CD14-positive monocyte (primary cell): Measurements from ENCODE around the gene ABI1. TPM values are rescaled to one million over a fixed set of nuclear protein-coding genes. Genes with fewer than 3 reads are reported as not detected.
A peak's percentile ranks its signal among the peaks of the same experiment; 100 is the strongest.

Experiments used
- DNase-seq, 3 donors: peaks; one replicate each; pipeline ENCODE4 v3.0.0-alpha.2; 2011 to 2022
- H2AFZ ChIP-seq: 2 replicates; pipeline ENCODE4 v1.6.0; 2012; ENCODE audit warnings: mild to moderate bottlenecking, low read depth, low read length, inconsistent platforms; ENCODE audit not compliant: insufficient read depth, poor library complexity, severe bottlenecking
- H3K27ac ChIP-seq, 2 donors: 1 replicate in 1 of 2; 2 replicates in 1 of 2; pipeline ENCODE4 v1.5.1; 2012 to 2013; ENCODE audit warnings: low read length in 2 of 2, control low read depth in 1 of 2, inconsistent platforms in 1 of 2, low read depth in 1 of 2, mild to moderate bottlenecking in 1 of 2
- H3K27me3 ChIP-seq, 2 donors: one replicate each; pipeline versions ENCODE4 v1.6.0 to v1.6.1; 2011 to 2013; ENCODE audit warnings: low read length in 2 of 2; ENCODE audit not compliant: control insufficient read depth in 2 of 2, insufficient read depth in 2 of 2
- H3K36me3 ChIP-seq, 2 donors: replicated peaks in 1 of 2; 1 replicate in 1 of 2; 2 replicates in 1 of 2; pipeline versions ENCODE4 v1.5.1 to v1.6.1; 2012 to 2013; ENCODE audit warnings: low read length in 2 of 2, control low read depth in 1 of 2, inconsistent platforms in 1 of 2, mild to moderate bottlenecking in 1 of 2; ENCODE audit not compliant: insufficient read depth in 2 of 2, control insufficient read depth in 1 of 2
- H3K4me1 ChIP-seq, 2 donors: 1 replicate in 1 of 2; 2 replicates in 1 of 2; pipeline versions ENCODE4 v1.5.1 to v1.6.1; 2012 to 2013; ENCODE audit warnings: low read length in 2 of 2, control low read depth in 1 of 2, inconsistent platforms in 1 of 2, mild to moderate bottlenecking in 1 of 2, moderate library complexity in 1 of 2; ENCODE audit not compliant: insufficient read depth in 2 of 2, control insufficient read depth in 1 of 2
- H3K4me2 ChIP-seq: replicated peaks from 2 replicates; pipeline ENCODE3; 2012; ENCODE audit warnings: low read length, moderate library complexity, mild to moderate bottlenecking; ENCODE audit not compliant: poor library complexity, severe bottlenecking; ENCODE audit errors: extremely low read depth
- H3K4me3 ChIP-seq, 3 experiments: fragments of 200-600 bp in 1 of 3; sonication (generic) in 1 of 3; replicated peaks in 1 of 3; 1 replicate in 2 of 3; 2 replicates in 1 of 3; pipeline ENCODE4 v1.5.1; 2011 to 2013; ENCODE audit warnings: low read length in 3 of 3, mild to moderate bottlenecking in 3 of 3, control low read depth in 2 of 3, low read depth in 2 of 3, inconsistent platforms in 1 of 3, moderate library complexity in 1 of 3
- H3K79me2 ChIP-seq: 2 replicates; pipeline ENCODE4 v1.6.0; 2012; ENCODE audit warnings: mild to moderate bottlenecking, control low read depth, inconsistent platforms, low read length, moderate library complexity; ENCODE audit not compliant: insufficient read depth
- H3K9ac ChIP-seq: 2 replicates; pipeline ENCODE4 v1.6.0; 2017; ENCODE audit warnings: low read length, mild to moderate bottlenecking; ENCODE audit not compliant: insufficient read depth, poor library complexity, severe bottlenecking
- H3K9me3 ChIP-seq, 2 donors: replicated peaks in 1 of 2; 1 replicate in 1 of 2; 2 replicates in 1 of 2; pipeline versions ENCODE4 v1.5.1 to v1.6.1; 2012 to 2013; ENCODE audit warnings: low read length in 2 of 2, control low read depth in 1 of 2; ENCODE audit not compliant: control insufficient read depth in 1 of 2, insufficient read depth in 1 of 2
- H4K20me1 ChIP-seq: 2 replicates; pipeline ENCODE4 v1.6.0; 2012; ENCODE audit warnings: mild to moderate bottlenecking, low read length, control low read depth, moderate library complexity; ENCODE audit not compliant: insufficient read depth
- H3K27ac Mint-ChIP-seq, 7 donors: one replicate each; pipeline ENCODE4 v1.8.0; 2020; ENCODE audit warnings: mild to moderate bottlenecking in 7 of 7, mixed read lengths in 7 of 7, moderate library complexity in 6 of 7, inconsistent platforms in 2 of 7
- H3K27me3 Mint-ChIP-seq, 3 donors: one replicate each; pipeline ENCODE4 v1.8.0; 2021 to 2022; ENCODE audit warnings: low read depth in 3 of 3, mild to moderate bottlenecking in 3 of 3, mixed read lengths in 3 of 3, moderate library complexity in 3 of 3, inconsistent platforms in 1 of 3
- H3K36me3 Mint-ChIP-seq, 2 donors: one replicate each; pipeline ENCODE4 v1.8.0; 2020; ENCODE audit warnings: mixed read lengths in 2 of 2, inconsistent platforms in 1 of 2, mild to moderate bottlenecking in 1 of 2
- H3K4me1 Mint-ChIP-seq: one replicate; pipeline ENCODE4 v1.8.0; 2020; ENCODE audit warnings: mild to moderate bottlenecking, mixed read lengths
- H3K4me3 Mint-ChIP-seq, 2 donors: one replicate each; pipeline ENCODE4 v1.8.0; 2020; ENCODE audit warnings: mild to moderate bottlenecking in 2 of 2, mixed read lengths in 2 of 2, moderate library complexity in 1 of 2
- H3K9me3 Mint-ChIP-seq, 7 donors: one replicate each; pipeline ENCODE4 v1.8.0; 2020 to 2022; ENCODE audit warnings: mixed read lengths in 7 of 7, mild to moderate bottlenecking in 6 of 7, moderate library complexity in 6 of 7, inconsistent platforms in 2 of 7
- CTCF ChIP-seq: fragments of 200-600 bp; IDR thresholded peaks from one replicate; pipeline ENCODE4 v1.8.0; 2022; ENCODE audit warnings: antibody characterized with exemption, mild to moderate bottlenecking
- WGBS: methylation state at CpG from one replicate; pipeline ENCODE4 v1.1.5; 2013; ENCODE audit warnings: missing lambda C conversion rate; ENCODE audit not compliant: insufficient coverage; 5-methylcytosine and 5-hydroxymethylcytosine counted together
- intact Hi-C, 2 donors: fragments of 100-400 bp; cut with micrococcal nuclease; formaldehyde crosslinking; loops; one replicate each; pipeline versions ENCODE4 v1.15.0 to v1.15.1; 2023
- polyA plus RNA-seq, 3 donors: library from polyadenylated mRNA; depleted of rRNA in 1 of 3; unstranded in 2 of 3; stranded (reverse) in 1 of 3; fragments of 300-500 nt in 2 of 3; fragments of >200 nt in 1 of 3; fragmentation: Illumina TruSeq in 2 of 3; gene quantifications; 1 replicate in 2 of 3; 2 replicates in 1 of 3; pipeline ENCODE4 v1.2.3, GENCODE V29; 2012 to 2021

Gene ABI1
- polyA plus RNA-seq, 3 donors: 39.8 to 77.2 (median 61.5) TPM

- Mint-ChIP-seq H3K27ac (peak overlapping the region in 1 of 7 donors; percentile 15), H3K4me3 (no peak overlapping the region), H3K27me3 (peaks cover 0 to 2% (median 0%) of the 10 kb centered on the region in 3 donors), H3K36me3 (peaks cover 9 to 31% of the 10 kb centered on the region in 2 donors), H3K9me3 (peaks cover 2 to 14% (median 6%) of the 10 kb centered on the region in 7 donors), H3K4me1 (peaks cover 6% of the 10 kb centered on the region)
- Histone ChIP-seq H2AFZ (no peak overlapping the region), H3K9me3 (peaks cover 0 to 4% of the 10 kb centered on the region in 2 donors), H4K20me1 (peaks cover 100% of the 10 kb centered on the region), H3K4me2 (no peak overlapping the region), H3K9ac (no peak overlapping the region), H3K36me3 (peaks cover 0 to 17% of the 10 kb centered on the region in 2 donors), H3K79me2 (peaks cover 98% of the 10 kb centered on the region), H3K4me3 (no peak overlapping the region), H3K27ac (no peak overlapping the region), H3K4me1 (no peaks in the 10 kb centered on the region), H3K27me3 (no peaks in the 10 kb centered on the region)
- intact Hi-C loops: no loop called here
- WGBS: no CpG with 5 or more reads among the region's 2 CpGs
- TF ChIP-seq CTCF: no peak
- DNase-seq: no peak
Measured at GRCh38 chr10:26797340-26797739, 63.4 kb downstream of the ABI1 start.

- intact Hi-C loops: no loop called here
- Histone ChIP-seq H3K27me3 (no peaks in the 10 kb centered on the region), H3K4me1 (no peaks in the 10 kb centered on the region), H3K9ac (no peak overlapping the region), H3K9me3 (peaks cover 0 to 4% of the 10 kb centered on the region in 2 donors), H3K79me2 (peaks cover 100% of the 10 kb centered on the region), H4K20me1 (peaks cover 99% of the 10 kb centered on the region), H3K4me3 (no peak overlapping the region), H3K27ac (peak overlapping the region in 1 of 2 donors; percentile 30), H3K4me2 (no peak overlapping the region), H3K36me3 (peaks cover 0 to 16% of the 10 kb centered on the region in 2 donors), H2AFZ (no peak overlapping the region)
- WGBS: no CpG with 5 or more reads among the region's 2 CpGs
- peak overlapping the region in 2 of 7 donors; percentile 3 to 30 for H3K27ac Mint-ChIP-seq
- H3K27me3 Mint-ChIP-seq: no peaks in the 10 kb centered on the region
- no peak for DNase-seq
- no peak overlapping the region for H3K4me3 Mint-ChIP-seq
- TF ChIP-seq CTCF: no peak
- peaks cover 16 to 29% of the 10 kb centered on the region in 2 donors for H3K36me3 Mint-ChIP-seq
- H3K9me3 Mint-ChIP-seq: peaks cover 2 to 11% (median 6%) of the 10 kb centered on the region in 7 donors
- peaks cover 4% of the 10 kb centered on the region for H3K4me1 Mint-ChIP-seq
Measured at GRCh38 chr10:26792758-26793495, 67.8 kb downstream of the ABI1 start.
